Neutrophil (primary cell): ENCODE measurements around the gene SLC27A1.

Experiments used
- H3K27ac ChIP-seq: fragments of 200-600 bp; sonication (generic); 2 replicates; pipeline ENCODE4 v1.5.1; 2016; ENCODE audit warnings: mild to moderate bottlenecking, moderate library complexity
- H3K27me3 ChIP-seq: fragments of 200-600 bp; sonication (generic); 2 replicates; pipeline ENCODE4 v1.6.0; 2016; ENCODE audit warnings: mild to moderate bottlenecking
- H3K36me3 ChIP-seq: fragments of 200-600 bp; sonication (generic); 2 replicates; pipeline ENCODE4 v1.5.1; 2017
- H3K4me1 ChIP-seq, 2 experiments: fragments of 200-600 bp in 1 of 2; sonication (generic) in 1 of 2; 1 replicate in 1 of 2; 2 replicates in 1 of 2; pipeline versions ENCODE4 v1.5.1 to v1.6.1; 2013 to 2016; ENCODE audit warnings: low read depth in 1 of 2, low read length in 1 of 2, mild to moderate bottlenecking in 1 of 2, moderate library complexity in 1 of 2; ENCODE audit not compliant: control insufficient read depth in 1 of 2, insufficient read depth in 1 of 2
- H3K4me3 ChIP-seq, 2 experiments: fragments of 200-600 bp in 1 of 2; sonication (generic) in 1 of 2; 1 replicate in 1 of 2; 2 replicates in 1 of 2; pipeline ENCODE4 v1.5.1; 2013 to 2016; ENCODE audit warnings: low read depth in 1 of 2, low read length in 1 of 2, mild to moderate bottlenecking in 1 of 2, moderate library complexity in 1 of 2
- H3K9me3 ChIP-seq: fragments of 200-600 bp; sonication (generic); 2 replicates; pipeline ENCODE4 v1.5.1; 2016
- TF ChIP-seq, protein P1 (sequence below): fragments of 200-600 bp; sonication (generic); IDR thresholded peaks from 2 replicates; pipeline ENCODE4 v1.5.1; 2016; ENCODE audit warnings: antibody characterized with exemption

The SLC27A1 gene

GRCh38 chr19:17541184-17541759 lies 70.9 kb downstream of the SLC27A1 start:
- no peaks in the 10 kb centered on the region for H3K9me3 ChIP-seq
- H3K27me3 ChIP-seq: no peaks in the 10 kb centered on the region
- no peaks in the 10 kb centered on the region for H3K36me3 ChIP-seq
- no peak overlapping the region for H3K4me3 ChIP-seq
- TF ChIP-seq, protein P1, sequence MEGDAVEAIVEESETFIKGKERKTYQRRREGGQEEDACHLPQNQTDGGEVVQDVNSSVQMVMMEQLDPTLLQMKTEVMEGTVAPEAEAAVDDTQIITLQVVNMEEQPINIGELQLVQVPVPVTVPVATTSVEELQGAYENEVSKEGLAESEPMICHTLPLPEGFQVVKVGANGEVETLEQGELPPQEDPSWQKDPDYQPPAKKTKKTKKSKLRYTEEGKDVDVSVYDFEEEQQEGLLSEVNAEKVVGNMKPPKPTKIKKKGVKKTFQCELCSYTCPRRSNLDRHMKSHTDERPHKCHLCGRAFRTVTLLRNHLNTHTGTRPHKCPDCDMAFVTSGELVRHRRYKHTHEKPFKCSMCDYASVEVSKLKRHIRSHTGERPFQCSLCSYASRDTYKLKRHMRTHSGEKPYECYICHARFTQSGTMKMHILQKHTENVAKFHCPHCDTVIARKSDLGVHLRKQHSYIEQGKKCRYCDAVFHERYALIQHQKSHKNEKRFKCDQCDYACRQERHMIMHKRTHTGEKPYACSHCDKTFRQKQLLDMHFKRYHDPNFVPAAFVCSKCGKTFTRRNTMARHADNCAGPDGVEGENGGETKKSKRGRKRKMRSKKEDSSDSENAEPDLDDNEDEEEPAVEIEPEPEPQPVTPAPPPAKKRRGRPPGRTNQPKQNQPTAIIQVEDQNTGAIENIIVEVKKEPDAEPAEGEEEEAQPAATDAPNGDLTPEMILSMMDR: no peak
- peaks cover 10 to 14% of the 10 kb centered on the region in 2 experiments for H3K4me1 ChIP-seq
- peak overlapping the region; percentile 50 for H3K27ac ChIP-seq

DNA sequence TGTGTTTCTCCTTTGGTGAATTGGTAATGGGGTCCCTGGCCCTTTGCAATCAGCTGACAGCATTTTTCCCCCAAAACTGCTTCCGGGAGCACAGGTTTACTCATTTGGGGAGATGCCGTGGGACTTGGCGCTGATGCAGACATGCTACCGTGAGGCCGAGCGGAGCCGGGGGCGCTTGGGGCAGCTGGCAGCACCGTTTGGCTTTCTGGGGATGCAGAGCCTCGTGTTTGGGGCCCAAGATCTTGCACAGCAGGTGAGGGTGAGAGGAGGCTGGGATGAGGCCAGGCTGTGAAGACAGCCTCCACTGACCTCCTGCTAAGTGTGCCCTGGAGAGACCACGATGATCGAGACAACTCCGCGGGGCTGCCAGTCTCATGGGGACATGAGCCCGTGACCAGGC lies 71.7 kb downstream of the SLC27A1 start:
- Histone ChIP-seq H3K4me1 (peaks cover 10 to 14% of the 10 kb centered on the region in 2 experiments), H3K9me3 (no peaks in the 10 kb centered on the region), H3K36me3 (no peaks in the 10 kb centered on the region), H3K27me3 (no peaks in the 10 kb centered on the region), H3K27ac (no peak overlapping the region), H3K4me3 (no peak overlapping the region)
- TF ChIP-seq, protein P1: no peak

- Histone ChIP-seq H3K27ac (no peak overlapping the region), H3K27me3 (no peaks in the 10 kb centered on the region), H3K36me3 (no peaks in the 10 kb centered on the region), H3K4me3 (no peak overlapping the region), H3K4me1 (peaks cover 10 to 14% of the 10 kb centered on the region in 2 experiments), H3K9me3 (no peaks in the 10 kb centered on the region)
- TF ChIP-seq, protein P1: no peak
These were observed 72.7 kb downstream of the SLC27A1 start for GRCh38 chr19:17542793-17543582.

GRCh38 chr19:17543986-17544385 lies 73.7 kb downstream of the SLC27A1 start:
- TF ChIP-seq, protein P1: no peak
- H3K9me3 ChIP-seq: no peaks in the 10 kb centered on the region
- H3K4me3 ChIP-seq: no peak overlapping the region
- H3K27me3 ChIP-seq: no peaks in the 10 kb centered on the region
- H3K27ac ChIP-seq: no peak overlapping the region
- peaks cover 6% of the 10 kb centered on the region in 2 experiments for H3K4me1 ChIP-seq
- no peaks in the 10 kb centered on the region for H3K36me3 ChIP-seq

- H3K9me3 ChIP-seq: no peaks in the 10 kb centered on the region
- no peak overlapping the region for H3K4me3 ChIP-seq
- H3K27me3 ChIP-seq: no peaks in the 10 kb centered on the region
- H3K27ac ChIP-seq: no peak overlapping the region
- TF ChIP-seq, protein P1: no peak
- H3K36me3 ChIP-seq: no peaks in the 10 kb centered on the region
- peaks cover 1 to 2% of the 10 kb centered on the region in 2 experiments for H3K4me1 ChIP-seq
These were observed 74.1 kb downstream of the SLC27A1 start for GRCh38 chr19:17544418-17544817.
